HL-60 (cell line): Measurements from ENCODE around the gene ANKRD18A.

Experiments used
- DNase-seq, 2 experiments: peaks; one replicate each; pipeline ENCODE4 v3.0.0-alpha.2; 2010 to 2020; ENCODE audit warnings: low read depth in 1 of 2, low spot score in 1 of 2
- H3K27ac ChIP-seq: fragments of 250-450 bp; sonication (Bioruptor Pico); replicated peaks from 2 replicates; pipeline ENCODE4 v1.5.1; 2020; ENCODE audit warnings: mild to moderate bottlenecking, moderate library complexity
- H3K27me3 ChIP-seq: fragments of 250-450 bp; sonication (Bioruptor Pico); 2 replicates; pipeline ENCODE4 v1.5.1; 2021; ENCODE audit warnings: mild to moderate bottlenecking, moderate library complexity; ENCODE audit not compliant: insufficient read depth, poor library complexity, severe bottlenecking
- H3K4me3 ChIP-seq: replicated peaks from 2 replicates; pipeline ENCODE4 v1.5.1; 2011; ENCODE audit warnings: mild to moderate bottlenecking, control low read depth, low read length; ENCODE audit not compliant: insufficient read depth
- GABPA ChIP-seq: IDR thresholded peaks from 2 replicates; pipeline ENCODE4 v1.6.1; 2012; ENCODE audit warnings: low read depth
- POLR2AphosphoS5 ChIP-seq: IDR thresholded peaks from 2 replicates; pipeline ENCODE4 v1.6.1; 2012; ENCODE audit warnings: low read depth
- REST ChIP-seq: IDR thresholded peaks from 2 replicates; pipeline ENCODE4 v1.6.1; 2012; ENCODE audit warnings: low read depth; ENCODE audit not compliant: insufficient replicate concordance
- SPI1 ChIP-seq: IDR thresholded peaks from 2 replicates; pipeline ENCODE4 v1.6.1; 2012; ENCODE audit warnings: low read depth, mild to moderate bottlenecking, borderline replicate concordance
- TF ChIP-seq, protein P1 (sequence below): IDR thresholded peaks from one replicate; pipeline ENCODE4 v1.5.1; 2011; ENCODE audit warnings: low read length, control low read depth, inconsistent platforms; ENCODE audit not compliant: insufficient read depth

ANKRD18A gene

DNA sequence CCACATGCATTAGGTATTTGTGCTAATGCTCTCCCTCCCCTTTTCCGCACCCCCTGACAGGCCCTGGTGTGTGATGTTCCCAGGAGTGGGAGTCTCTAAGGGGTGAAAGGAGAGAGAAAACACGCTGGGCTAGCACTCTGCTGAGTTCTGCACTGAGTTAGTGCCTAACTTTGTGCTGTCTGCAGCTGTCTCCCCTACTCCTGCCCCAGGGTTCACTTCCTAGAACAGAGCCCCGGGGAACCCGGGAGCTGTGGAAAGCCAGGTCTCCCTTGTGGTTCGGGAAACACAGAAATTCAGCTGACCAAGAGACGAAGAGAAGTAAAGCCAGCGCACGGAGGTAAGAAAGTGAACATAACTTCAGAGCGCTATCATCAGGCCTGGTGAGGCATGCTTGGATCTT lies 20.7 kb upstream of the ANKRD18A start:
- no peak overlapping the region for H3K27ac ChIP-seq
- no peak for DNase-seq
- no peak for TF ChIP-seq POLR2AphosphoS5
- TF ChIP-seq REST: no peak
- no peak for TF ChIP-seq GABPA
- TF ChIP-seq, protein P1, sequence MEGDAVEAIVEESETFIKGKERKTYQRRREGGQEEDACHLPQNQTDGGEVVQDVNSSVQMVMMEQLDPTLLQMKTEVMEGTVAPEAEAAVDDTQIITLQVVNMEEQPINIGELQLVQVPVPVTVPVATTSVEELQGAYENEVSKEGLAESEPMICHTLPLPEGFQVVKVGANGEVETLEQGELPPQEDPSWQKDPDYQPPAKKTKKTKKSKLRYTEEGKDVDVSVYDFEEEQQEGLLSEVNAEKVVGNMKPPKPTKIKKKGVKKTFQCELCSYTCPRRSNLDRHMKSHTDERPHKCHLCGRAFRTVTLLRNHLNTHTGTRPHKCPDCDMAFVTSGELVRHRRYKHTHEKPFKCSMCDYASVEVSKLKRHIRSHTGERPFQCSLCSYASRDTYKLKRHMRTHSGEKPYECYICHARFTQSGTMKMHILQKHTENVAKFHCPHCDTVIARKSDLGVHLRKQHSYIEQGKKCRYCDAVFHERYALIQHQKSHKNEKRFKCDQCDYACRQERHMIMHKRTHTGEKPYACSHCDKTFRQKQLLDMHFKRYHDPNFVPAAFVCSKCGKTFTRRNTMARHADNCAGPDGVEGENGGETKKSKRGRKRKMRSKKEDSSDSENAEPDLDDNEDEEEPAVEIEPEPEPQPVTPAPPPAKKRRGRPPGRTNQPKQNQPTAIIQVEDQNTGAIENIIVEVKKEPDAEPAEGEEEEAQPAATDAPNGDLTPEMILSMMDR: no peak
- no peak for TF ChIP-seq SPI1
- no peaks in the 10 kb centered on the region for H3K27me3 ChIP-seq
- no peak overlapping the region for H3K4me3 ChIP-seq

GRCh38 chr9:38639577-38639940 lies 19.2 kb upstream of the ANKRD18A start:
- Histone ChIP-seq H3K27me3 (no peaks in the 10 kb centered on the region), H3K4me3 (no peak overlapping the region), H3K27ac (peak overlapping the region; percentile 67)
- DNase-seq: peak; percentile 66 to 81
- TF ChIP-seq GABPA (no peak), POLR2AphosphoS5 (peak; percentile 60; the same call in 1 of the 2 replicates), REST (no peak), SPI1 (peak; percentile 95)
- TF ChIP-seq, protein P1: no peak

DNA sequence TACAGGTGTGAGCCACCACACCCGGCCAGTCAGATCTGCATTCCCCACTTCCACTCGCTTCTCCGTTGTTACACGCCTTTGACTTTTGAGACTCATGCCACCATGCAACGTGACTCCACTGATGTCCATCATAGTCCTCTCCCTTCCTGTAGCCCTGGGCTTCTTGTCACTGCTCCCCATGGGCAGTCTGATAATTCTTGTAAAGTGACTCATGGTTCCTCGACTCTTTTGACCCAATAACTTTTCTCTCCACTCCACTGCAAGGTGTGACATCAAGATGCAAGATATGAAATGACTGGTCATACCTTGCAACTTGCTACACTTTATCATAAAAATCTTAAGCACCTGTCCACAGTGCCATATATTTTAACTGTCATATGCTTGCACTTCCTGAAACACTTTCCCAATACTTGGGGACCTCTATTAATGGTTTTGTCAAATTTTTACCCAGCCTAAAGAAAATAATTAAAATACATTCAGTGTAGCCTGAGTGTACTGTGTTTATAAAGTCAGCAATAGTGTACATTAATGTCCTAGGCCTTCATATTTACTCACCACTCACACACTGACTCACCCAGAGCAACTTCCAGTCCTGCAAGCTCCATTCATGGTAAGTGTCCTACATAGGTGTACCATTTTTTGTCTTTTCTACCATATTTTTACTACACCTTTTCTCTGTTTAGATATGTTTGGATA lies 18.6 kb upstream of the ANKRD18A start:
- no peaks in the 10 kb centered on the region for H3K27me3 ChIP-seq
- TF ChIP-seq POLR2AphosphoS5 (no peak), GABPA (no peak), REST (no peak), SPI1 (0 out of 2 replicates have a peak, but pooled peaks have one; percentile 9)
- TF ChIP-seq, protein P1: no peak
- no peak overlapping the region for H3K4me3 ChIP-seq
- H3K27ac ChIP-seq: peak overlapping the region; percentile 67
- DNase-seq: no peak
